ENCODE results near the gene EPHA4.

Gene EPHA4

DNA sequence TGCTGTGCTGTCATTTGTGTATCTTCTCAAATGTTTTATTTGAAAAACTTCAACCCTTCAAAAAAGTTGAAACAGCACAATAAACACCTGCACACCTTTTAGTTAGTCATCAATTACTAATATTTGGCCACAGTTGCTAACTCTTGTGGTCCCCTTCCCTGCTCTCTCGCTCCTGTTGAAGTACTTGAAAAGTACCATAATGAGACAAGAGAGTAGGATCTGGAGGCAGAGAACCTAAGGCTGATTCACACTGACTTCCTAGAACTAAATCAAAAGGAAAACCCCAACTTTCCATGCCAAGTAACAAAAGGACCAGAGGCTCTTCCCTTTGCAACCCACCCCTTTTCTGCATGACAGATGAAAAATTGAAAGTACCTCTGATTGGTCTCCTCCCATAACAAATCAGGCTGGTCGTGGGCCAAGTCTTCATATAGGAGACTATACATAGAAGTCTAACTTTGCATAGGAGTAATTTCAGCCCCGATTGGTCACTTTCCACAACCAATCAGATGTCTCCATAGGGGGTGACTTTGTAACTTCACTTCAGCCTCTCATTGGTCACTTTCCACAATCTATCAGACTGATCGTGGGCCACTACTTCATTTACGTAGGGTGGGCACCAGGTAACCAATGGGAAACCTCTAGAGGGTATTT, 179.7 kb downstream of the EPHA4 start:
- DNase-seq (ENCODE audit: low read depth in 3 of 3), result no peak

DNA sequence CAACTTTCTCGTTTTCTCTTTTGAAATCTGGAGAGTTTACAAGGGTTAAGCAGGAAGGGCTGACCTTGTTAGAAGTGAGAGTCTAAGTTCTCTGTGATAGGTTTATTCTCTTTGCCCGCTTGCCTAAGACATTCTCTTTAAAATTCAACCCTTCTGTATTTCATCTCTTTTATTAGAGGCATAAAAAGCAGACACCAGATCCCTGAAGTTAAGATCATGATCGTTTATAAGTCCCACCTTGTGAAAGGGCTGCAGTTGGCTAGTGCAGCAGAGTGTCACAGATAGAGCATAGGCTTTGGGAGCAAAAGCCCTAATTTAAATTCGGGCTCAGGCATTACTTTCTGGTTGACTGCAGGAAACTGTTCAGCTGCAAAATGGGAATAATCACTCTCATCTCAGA, 181.2 kb downstream of the EPHA4 start:
- no peak for DNase-seq (ENCODE audit: low read depth in 3 of 3)

DNA sequence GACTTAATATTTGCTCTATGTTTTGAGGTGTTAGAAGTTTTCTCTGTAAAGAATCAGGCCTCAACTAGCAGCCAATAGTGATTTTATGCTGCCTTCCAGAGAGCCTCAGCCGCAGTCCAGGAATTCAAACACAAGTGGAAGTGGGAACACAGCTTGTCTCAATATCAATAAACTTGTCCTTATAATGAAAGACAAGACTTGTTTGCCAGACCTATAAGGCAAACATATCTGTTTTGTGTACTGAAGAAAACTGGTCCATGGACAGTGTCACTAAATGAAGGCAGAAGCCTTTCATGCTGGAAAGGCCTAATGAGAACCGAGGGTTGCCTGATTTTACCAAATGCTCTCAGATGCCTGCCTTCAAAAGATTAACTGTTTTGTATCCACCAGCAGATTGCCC, 182.2 kb downstream of the EPHA4 start:
- DNase-seq (ENCODE audit: low read depth in 3 of 3), result no peak

DNA sequence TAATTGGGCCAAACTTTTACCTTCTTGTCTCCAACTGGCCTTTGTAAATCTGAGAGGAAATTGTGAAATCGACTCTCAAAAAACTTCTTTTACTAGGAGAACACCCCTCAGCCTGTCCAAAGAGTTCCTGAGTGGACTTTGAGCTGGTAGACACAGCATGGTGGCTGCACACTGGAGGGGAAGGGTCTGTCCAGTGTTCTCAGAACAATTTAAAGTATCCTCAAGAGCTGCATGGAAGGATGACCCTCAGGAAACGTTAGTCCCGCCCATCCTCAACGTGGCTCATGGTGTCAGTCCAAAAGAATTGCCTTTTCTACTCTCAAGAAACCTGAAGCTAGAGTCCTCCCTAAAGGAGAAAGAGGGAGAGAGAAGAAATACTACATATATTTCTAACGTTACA, 182.7 kb downstream of the EPHA4 start:
- no peak for DNase-seq (ENCODE audit: low read depth in 3 of 3)

DNA sequence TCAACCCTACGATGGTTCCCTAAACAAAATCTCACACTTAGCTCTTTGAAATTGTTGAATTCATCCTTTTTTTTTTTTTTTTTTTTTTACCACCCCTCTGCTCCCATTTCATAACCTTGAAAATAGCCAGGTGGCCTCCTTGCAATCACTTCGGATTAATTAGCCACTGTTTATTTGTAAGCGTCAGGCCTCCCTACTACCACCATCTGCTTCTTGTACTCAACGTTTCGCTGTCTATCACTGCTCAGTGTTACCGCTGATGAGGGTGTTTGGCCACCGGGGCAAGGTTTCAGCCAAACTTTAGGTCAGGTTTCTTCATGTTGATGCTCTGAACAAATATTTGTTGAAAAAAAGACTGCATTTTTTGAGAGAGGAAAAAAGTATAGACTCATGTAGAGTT, 183.2 kb downstream of the EPHA4 start:
- no peak for DNase-seq (ENCODE audit: low read depth in 3 of 3)

DNA sequence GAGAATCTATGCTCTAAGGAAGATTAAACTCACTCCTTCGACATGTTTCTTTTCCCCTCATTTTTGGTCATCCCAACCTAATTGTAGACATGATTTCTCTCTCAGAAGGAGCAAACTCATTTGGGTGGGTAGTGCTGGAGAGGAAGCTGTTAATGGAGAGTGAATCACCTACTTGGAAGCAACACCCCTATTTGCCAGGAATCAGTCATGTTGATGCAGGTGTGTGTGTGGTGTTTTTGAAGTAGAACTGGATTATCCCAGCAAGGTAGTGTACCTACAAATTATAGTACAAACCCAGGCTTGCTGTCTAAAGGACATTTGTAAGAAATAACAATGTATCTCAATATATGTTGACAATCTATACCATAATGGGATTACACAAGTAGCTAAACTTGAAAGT, 186.4 kb downstream of the EPHA4 start:
- no peak for DNase-seq (ENCODE audit: low read depth in 3 of 3)

DNA sequence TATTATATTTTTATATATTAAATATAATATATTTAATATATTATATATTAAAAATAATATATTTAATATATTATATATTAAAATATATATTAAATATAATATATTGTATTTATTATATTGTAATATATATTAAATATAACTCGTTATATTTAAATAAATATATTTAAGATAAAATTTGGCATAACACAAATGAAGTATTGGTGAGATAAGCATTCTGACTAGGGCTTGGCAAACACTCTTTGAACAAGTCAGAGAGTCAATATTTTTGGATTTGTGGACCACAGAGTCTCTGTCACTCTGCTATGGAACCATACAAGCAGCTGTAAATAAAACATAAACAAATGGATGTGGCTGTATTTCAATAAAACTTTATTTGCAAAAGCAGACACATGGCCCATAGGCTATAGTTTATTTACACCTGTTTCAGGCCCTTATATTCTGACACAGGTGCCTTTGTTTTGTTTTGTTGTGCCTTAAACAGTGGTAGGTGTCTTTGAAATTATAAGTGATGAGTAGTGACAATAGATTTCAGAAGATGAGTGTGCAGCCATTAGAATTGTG, 190.1 kb downstream of the EPHA4 start:
- no peak for DNase-seq (ENCODE audit: low read depth in 3 of 3)

DNA sequence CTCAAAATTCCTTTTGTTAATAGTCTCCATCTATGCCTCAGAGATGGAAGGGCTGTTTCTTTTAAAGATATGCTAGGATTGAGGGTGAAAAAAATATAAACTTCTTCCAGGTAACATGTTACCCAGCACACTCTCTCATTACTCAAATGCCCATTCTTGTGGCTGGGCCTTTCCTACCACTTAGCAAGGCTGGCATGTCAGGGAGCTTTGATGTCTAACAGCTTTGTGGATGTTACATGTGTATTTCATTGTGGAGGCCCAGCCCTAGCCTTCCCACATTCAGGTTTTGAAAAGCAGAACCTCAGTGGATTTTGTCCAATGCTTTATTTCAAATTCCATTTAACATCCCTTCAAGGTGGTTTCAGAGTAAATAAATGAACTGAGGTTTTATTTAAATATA, 191.4 kb downstream of the EPHA4 start:
- DNase-seq (ENCODE audit: low read depth in 3 of 3), result no peak

DNA sequence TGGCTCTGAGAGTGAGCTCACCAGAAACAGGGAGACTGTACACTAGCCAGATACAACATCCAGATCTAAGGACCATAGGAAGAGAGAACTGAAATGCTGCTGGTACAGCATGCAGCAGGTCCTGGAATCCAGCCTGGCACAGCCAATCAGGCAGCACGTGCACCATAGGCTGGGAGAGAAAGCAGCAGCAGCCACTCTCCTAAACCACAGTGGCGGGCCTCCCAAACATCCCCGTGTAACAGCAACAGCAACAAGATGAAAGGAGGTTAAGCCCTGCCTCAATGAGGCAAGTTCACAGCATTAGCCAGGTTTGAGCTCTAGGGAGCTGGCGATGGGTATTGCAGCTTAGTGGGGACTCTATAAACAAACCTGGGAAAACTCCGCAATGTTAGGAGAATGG, 192.0 kb downstream of the EPHA4 start:
- DNase-seq (ENCODE audit: low read depth in 3 of 3), result no peak

DNA sequence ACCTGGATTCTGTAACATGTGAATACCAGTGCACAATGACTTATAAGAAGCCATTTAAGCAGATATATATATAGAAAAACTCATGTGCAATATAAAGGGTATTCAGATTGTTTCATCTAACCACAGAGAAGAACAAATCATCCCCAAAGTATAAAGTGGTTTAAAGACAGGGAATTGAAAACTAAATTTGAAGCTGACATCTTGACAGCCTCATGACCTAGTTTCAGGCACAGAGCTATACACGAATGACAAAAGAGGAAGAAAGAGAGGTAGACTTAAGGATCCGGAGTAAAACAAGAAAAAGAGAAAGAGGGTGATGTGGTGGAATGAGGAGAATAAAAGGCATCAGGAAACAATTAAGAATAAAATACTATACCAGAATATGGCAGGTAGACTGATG, 194.5 kb downstream of the EPHA4 start:
- no peak for DNase-seq (ENCODE audit: low read depth in 3 of 3)

DNA sequence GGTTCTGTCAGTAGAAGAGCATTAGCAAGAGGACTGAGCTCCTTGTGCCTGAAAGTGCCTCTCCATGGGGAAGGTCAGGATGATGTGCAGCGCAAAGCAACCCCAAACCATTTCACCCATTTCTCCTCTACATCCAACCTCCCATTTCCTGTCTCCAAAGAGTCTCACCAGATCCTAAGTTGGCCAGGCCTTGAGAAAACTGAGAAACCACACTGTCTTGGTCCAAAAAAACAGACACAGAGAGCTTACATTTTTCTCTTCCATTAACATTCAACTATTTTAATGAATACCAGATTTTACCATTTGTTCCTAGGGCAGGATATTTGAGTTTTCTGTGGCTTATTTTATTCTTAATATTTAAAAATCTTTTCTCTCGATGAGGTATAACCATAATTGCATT, 195.0 kb downstream of the EPHA4 start:
- no peak for DNase-seq (ENCODE audit: low read depth in 3 of 3)

DNA sequence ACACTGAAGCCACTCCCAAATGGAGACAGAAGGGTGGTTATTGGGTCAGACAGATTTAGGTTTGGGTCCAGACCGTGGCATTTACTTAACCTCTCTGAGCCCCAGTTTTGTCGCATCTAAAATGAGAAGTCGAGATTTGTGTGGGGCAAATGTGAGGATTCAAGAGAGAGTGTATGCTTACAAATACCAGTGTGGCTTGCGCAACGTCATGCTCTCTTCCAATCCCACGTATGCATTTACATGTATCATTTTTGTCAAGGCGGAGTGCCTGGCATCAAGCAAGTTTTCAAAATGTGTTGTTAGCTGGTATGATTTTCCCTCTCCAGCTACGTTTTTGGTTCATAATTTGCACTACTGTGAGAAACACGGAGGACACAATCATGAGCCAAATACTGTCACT, 197.9 kb downstream of the EPHA4 start:
- no peak for DNase-seq (ENCODE audit: low read depth in 3 of 3)

DNA sequence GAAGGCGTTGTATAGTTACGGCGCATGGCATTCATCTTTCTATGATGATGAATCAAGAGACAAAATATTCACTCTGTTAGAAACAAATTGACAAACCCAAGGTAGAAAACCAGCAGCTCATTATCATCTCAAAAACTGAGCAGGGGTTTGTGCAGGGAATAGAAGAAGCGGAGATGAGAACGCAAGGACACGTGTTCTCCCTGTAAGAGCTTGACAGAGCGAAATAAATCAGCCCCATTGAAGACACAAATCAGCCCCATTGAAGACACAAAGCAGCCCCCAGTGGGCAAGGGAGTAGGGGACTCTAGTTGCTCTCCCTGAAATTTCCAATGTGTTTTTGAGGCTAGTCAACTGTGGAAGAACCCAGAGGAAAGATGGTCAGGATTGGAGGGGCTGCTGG, 199.2 kb downstream of the EPHA4 start:
- no peak for DNase-seq (ENCODE audit: low read depth in 3 of 3)

DNA sequence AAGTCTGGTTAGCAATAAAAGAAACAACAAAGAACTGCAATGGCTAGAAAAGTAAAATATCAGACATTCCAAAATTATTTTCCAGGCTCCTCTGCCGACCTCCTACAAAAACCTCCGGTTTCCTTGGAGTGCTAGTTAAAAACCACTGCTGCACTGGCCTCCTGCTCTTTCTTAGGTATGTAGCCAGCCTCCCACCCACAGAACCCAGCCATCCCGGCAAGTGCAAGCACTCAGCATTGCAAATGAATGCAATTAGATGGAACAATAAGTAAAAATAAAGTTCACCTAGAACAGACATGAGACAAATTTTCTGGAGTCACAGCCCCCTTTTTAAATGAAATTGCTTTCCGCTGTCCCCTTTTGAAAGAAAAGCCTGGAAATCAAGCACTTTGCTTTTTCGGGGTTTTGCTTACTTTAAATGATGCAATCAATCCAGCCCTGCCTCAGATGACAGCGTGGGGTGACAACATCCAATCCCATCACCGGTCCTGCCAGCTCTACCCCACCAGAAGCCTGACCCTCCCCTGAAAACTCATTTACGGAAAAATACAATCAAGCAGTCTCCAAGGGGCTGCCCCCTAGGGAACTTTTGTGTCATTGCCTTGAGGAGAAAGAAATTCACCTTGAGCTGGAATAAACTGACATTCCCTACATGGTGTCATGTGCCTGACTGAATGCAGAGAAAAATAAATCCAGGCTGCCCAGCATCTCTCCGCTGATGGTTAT, 199.8 kb downstream of the EPHA4 start:
- no peak for DNase-seq (ENCODE audit: low read depth in 3 of 3)

DNA sequence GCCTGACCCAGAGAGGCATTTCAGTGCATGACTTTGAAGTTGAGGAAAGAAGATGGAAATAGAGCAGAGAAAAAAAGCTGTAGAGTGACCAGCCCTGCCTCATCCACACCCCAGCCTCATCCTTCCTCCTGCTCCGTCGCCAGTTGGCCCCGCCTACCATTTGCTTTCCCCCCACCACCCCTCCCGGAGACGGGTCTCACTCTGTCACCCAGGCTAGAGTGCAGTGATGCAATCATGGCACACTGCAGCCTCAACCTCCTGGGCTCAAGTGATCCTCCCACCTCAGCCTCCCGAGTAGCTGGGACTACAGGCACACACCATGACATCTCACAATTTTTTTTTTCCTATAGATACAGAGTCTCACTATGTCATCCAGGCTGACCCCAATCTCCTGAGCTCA, 200.8 kb downstream of the EPHA4 start:
- DNase-seq (ENCODE audit: low read depth in 3 of 3), result no peak

DNA sequence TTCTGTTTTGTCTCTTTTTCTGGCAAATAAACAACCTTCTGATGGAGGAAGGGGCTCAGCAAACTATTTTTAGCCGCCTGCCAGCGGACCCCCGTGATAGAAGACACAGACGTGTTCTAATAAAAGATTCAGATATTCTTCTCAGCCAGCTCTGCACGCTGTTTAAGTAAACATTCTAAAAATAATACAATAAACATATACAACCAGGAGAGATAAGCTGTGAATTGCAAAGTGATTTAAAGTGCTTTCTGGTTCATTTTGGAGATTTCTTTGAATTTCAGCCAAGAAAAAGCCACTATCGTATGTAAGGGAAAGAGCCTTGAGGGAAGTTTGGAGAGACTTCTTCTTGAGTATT, 201.3 kb downstream of the EPHA4 start:
- DNase-seq (ENCODE audit: low read depth in 3 of 3), result no peak

DNA sequence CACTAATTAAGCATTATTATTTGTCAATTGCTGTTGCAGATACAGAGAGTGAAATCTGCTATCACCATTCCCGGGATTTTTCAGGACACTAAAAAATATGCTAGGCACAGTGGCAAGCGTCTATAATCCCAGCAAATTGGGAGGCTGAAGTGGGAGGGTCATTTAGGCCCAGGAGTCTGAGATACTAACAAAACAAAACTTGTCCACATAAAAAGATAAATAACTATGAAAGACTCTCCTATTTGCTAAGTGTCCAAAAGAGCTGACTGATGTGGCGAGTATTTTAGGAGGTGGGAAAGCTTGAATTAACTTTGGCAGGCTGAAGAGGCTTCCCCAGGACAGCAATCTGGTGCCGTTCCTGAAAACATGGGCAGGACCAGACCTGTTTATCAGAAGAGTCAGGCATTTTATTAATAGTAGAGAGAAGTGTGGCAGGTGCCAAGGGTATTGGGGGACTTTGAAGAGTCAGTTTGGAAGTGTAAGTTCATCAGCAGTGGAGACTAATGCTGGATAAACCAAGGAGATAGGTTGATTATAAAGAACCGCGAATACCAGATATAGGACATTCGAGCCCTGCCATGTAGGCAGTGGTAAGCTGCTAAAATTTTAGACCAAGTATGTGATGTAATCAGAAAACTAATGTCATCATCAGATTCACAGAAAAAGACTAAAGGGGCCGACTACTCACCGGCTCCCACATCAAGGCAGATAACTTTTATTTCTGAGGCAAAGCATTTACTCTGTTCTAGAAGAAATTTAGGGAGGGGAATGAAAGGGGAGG, 201.8 kb downstream of the EPHA4 start:
- no peak for DNase-seq (ENCODE audit: low read depth in 3 of 3)

All from stimulated activated CD4-positive, alpha-beta T cell treated with anti-CD3 and anti-CD28 coated beads, TNF-alpha, amount 100 ng/mL, for 48 hours (primary cell).